IMR-90 (cell line): Measurements from ENCODE around the gene MGME1. TPM values are rescaled to one million over a fixed set of nuclear protein-coding genes. Genes with fewer than 3 reads are reported as not detected.

ENCODE experiments used
- CEBPB ChIP-seq: IDR thresholded peaks from 2 replicates; pipeline ENCODE4 v1.6.1; 2012; ENCODE audit warnings: low read depth, low read length, improper control_type of control experiment
- CTCF ChIP-seq: conservative IDR thresholded peaks from 2 replicates; pipeline ENCODE4 v1.5.1; 2012; ENCODE audit warnings: mild to moderate bottlenecking, low read depth, low read length, improper control_type of control experiment
- FOS ChIP-seq: fragments of 150-350 bp; IDR thresholded peaks from 2 replicates; pipeline ENCODE4 v1.6.1; 2016; ENCODE audit warnings: low read depth, low read length
- USF2 ChIP-seq: fragments of 150-350 bp; IDR thresholded peaks from 2 replicates; pipeline ENCODE4 v1.6.1; 2017; ENCODE audit warnings: mild to moderate bottlenecking, antibody characterized with exemption, low read length, low read depth
- polyA plus RNA-seq, 3 experiments: library from polyadenylated mRNA; depleted of rRNA; stranded (reverse); fragments of >200 nt; gene quantifications; 2 replicates each; pipeline ENCODE4 v1.2.3, GENCODE V29; 2012; ENCODE audit warnings: low replicate concordance in 1 of 3
- total RNA-seq: library from RNA; depleted of rRNA; stranded (reverse); fragments of >200 nt; gene quantifications from 2 replicates; pipeline ENCODE4 v1.2.3, GENCODE V29; 2012

The MGME1 gene
- total and polyA plus RNA-seq, 2 of the 4 experiments (the other 2 are of a cell fraction) = 7.2 to 9.3 TPM

- no peak for TF ChIP-seq USF2
- no peak for TF ChIP-seq CTCF
- TF ChIP-seq CEBPB = no peak
- TF ChIP-seq FOS = no peak
Measured at GRCh38 chr20:17998446-17998845, 29.6 kb downstream of the MGME1 start (continued).
